ENCODE data around the gene HERPUD1. TPM values are rescaled to one million over a fixed set of nuclear protein-coding genes. Genes with fewer than 3 reads are reported as not detected.

The HERPUD1 gene
- total RNA-seq, 1 experiment from 2014 or later = 28.9 TPM

- no peaks in the 10 kb centered on the region for H4K20me1 ChIP-seq (ENCODE audit: control insufficient read depth, insufficient read depth, insufficient read length)
- no peaks in the 10 kb centered on the region for H3K23me2 ChIP-seq (ENCODE audit: insufficient read length, low read depth, low read length, poor library complexity, severe bottlenecking)
- H2BK12ac ChIP-seq (ENCODE audit: insufficient read length, low read depth, low read length) = no peak overlapping the region
- H2BK5ac ChIP-seq (ENCODE audit: insufficient read length, low read length) = no peak overlapping the region
- no peak overlapping the region for H2BK20ac ChIP-seq (ENCODE audit: low read depth, low read length, poor library complexity, severe bottlenecking)
- no peaks in the 10 kb centered on the region for H3K9me3 ChIP-seq (ENCODE audit: control insufficient read depth, low read depth, low read length)
- H3K79me2 ChIP-seq (ENCODE audit: insufficient read depth, low read length) = no peaks in the 10 kb centered on the region
- Mint-ChIP-seq H3K4me3 (no peak overlapping the region), H3K27me3 (ENCODE audit: low read depth) (peaks cover 7% of the 10 kb centered on the region), H3K27ac (0 out of 7 replicates have a peak overlapping the region, but pooled peaks of 1 of the 3 experiments have one; percentile 14), H3K4me1 (peaks cover 37 to 41% of the 10 kb centered on the region in 2 experiments), H3K9me3 (peaks cover 0 to 7% of the 10 kb centered on the region in 2 experiments; a peak in 2 of 5 replicates), H3K36me3 (ENCODE audit: insufficient read depth in 1 of 3, low read depth in 3 of 3) (peaks cover 0 to 3% (median 0%) of the 10 kb centered on the region in 3 experiments; a peak in 1 of 7 replicates)
- H3K4ac ChIP-seq (ENCODE audit: low read depth, low read length) = no peak overlapping the region
- no peak for TF ChIP-seq CTCF (conservative IDR thresholded peaks at IDR 0.05)
- no peak overlapping the region for H4K8ac ChIP-seq (replicated peaks; ENCODE audit: insufficient read length, low read depth, low read length)
- H2AFZ ChIP-seq (ENCODE audit: low read length) = no peak overlapping the region
- H3K23ac ChIP-seq (ENCODE audit: insufficient read length, low read depth, low read length) = no peak overlapping the region
- no peaks in the 10 kb centered on the region for H3K27me3 ChIP-seq (ENCODE audit: insufficient read depth, low read length)
- no peak overlapping the region for H3K4me2 ChIP-seq (ENCODE audit: insufficient read depth, insufficient read length, low read length)
- no peak overlapping the region for H4K5ac ChIP-seq (ENCODE audit: insufficient read length, low read depth, low read length)
- H3T11ph ChIP-seq (ENCODE audit: low read length) = no peak overlapping the region
- no peak overlapping the region for H3K14ac ChIP-seq (ENCODE audit: insufficient read depth, low read length)
- no peak overlapping the region for H2AK5ac ChIP-seq (ENCODE audit: insufficient read length, low read length)
- H3K18ac ChIP-seq (ENCODE audit: insufficient read length, low read depth, low read length) = no peak overlapping the region
- no peak overlapping the region for H4K91ac ChIP-seq (ENCODE audit: insufficient read length, low read depth, low read length)
- no peak overlapping the region for H3K56ac ChIP-seq (ENCODE audit: insufficient read length, low read depth, low read length)
- H3K27ac ChIP-seq (ENCODE audit: insufficient read length, low read depth, low read length) = no peak overlapping the region
- peaks cover 5% of the 10 kb centered on the region for H3K4me1 ChIP-seq (ENCODE audit: insufficient read depth, low read length)
- no CpG with 5 or more reads among the region's 22 CpGs for WGBS (ENCODE audit: extremely low coverage, insufficient read length, low lambda C conversion rate)
- H3K79me1 ChIP-seq (ENCODE audit: insufficient read depth, low read depth, low read length, poor library complexity, severe bottlenecking) = no peaks in the 10 kb centered on the region
- no peak for DNase-seq
- no peak overlapping the region for H2BK120ac ChIP-seq (ENCODE audit: low read depth, low read length, poor library complexity, severe bottlenecking)
- no peak overlapping the region for H2BK15ac ChIP-seq (ENCODE audit: low read depth, low read length)
- no peak overlapping the region for H3K9ac ChIP-seq (ENCODE audit: extremely low read depth, insufficient read length, low read length)
Measured at GRCh38 chr16:56911771-56912571, 20.0 kb upstream of the HERPUD1 start.

Data from H9 (cell line).